ENCODE measurements around the gene EVI2A. TPM values are rescaled to one million over a fixed set of nuclear protein-coding genes. Genes with fewer than 3 reads are reported as not detected.

Gene EVI2A
- total RNA-seq, 2 experiments from 2014 or later: 37.8 to 38.4 TPM

GRCh38 chr17:31318298-31318801, 3.1 kb downstream of the EVI2A start:
- Mint-ChIP-seq H3K4me3 (peak overlapping the region; percentile 91), H3K36me3 (ENCODE audit: low read depth) (peaks cover 50% of the 10 kb centered on the region), H3K27me3 (no peaks in the 10 kb centered on the region), H3K4me1 (ENCODE audit: low read depth) (peaks cover 62% of the 10 kb centered on the region), H3K27ac (peak overlapping the region; percentile 93), H3K9me3 (peaks cover 1% of the 10 kb centered on the region)
- POLR2A ChIA-PET: interaction anchor here (0.7 to 9.3 kb wide), 7 partner anchors 9 to 348 kb away, joined by 3 to 157 read pairs (median 5); partner anchors contain the start of genes EVI2B and RNF135
- Histone ChIP-seq H3K4me1 (ENCODE audit: insufficient read depth, low read length) (peaks cover 12% of the 10 kb centered on the region), H3K9me3 (ENCODE audit: control insufficient read depth in 1 of 2, insufficient read depth in 1 of 2, low read length in 2 of 2) (no peaks in the 10 kb centered on the region), H3K4me3 (ENCODE audit: low read length) (peak overlapping the region; percentile 82), H3K27me3 (ENCODE audit: control insufficient read depth in 1 of 2, insufficient read depth in 2 of 2, low read length in 2 of 2) (no peaks in the 10 kb centered on the region), H3K36me3 (ENCODE audit: insufficient read depth, low read length) (no peaks in the 10 kb centered on the region), H3K27ac (ENCODE audit: low read depth in 1 of 2, low read length in 2 of 2) (peak overlapping the region; percentile 83 to 87)
- DNase-seq: peak; percentile 32 to 84 (median 61)
- CTCF ChIA-PET: interaction anchor here (2.4 kb wide), 1 partner anchor 9 kb away, joined by 7 read pairs; no protein-coding TSS in a partner anchor
- intact Hi-C loops (cut with DNase I, micrococcal nuclease): loop anchor here (5.0 to 10.0 kb wide), 2 partner anchors 189 to 494 kb away; partner anchors contain the start of gene CRLF3 (in 2 of the 2)
- peak; percentile 39 for ATAC-seq (ENCODE audit: poor library complexity)
- TF ChIP-seq, protein P1, sequence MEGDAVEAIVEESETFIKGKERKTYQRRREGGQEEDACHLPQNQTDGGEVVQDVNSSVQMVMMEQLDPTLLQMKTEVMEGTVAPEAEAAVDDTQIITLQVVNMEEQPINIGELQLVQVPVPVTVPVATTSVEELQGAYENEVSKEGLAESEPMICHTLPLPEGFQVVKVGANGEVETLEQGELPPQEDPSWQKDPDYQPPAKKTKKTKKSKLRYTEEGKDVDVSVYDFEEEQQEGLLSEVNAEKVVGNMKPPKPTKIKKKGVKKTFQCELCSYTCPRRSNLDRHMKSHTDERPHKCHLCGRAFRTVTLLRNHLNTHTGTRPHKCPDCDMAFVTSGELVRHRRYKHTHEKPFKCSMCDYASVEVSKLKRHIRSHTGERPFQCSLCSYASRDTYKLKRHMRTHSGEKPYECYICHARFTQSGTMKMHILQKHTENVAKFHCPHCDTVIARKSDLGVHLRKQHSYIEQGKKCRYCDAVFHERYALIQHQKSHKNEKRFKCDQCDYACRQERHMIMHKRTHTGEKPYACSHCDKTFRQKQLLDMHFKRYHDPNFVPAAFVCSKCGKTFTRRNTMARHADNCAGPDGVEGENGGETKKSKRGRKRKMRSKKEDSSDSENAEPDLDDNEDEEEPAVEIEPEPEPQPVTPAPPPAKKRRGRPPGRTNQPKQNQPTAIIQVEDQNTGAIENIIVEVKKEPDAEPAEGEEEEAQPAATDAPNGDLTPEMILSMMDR (IDR thresholded peaks at IDR 0.05): no peak

DNA sequence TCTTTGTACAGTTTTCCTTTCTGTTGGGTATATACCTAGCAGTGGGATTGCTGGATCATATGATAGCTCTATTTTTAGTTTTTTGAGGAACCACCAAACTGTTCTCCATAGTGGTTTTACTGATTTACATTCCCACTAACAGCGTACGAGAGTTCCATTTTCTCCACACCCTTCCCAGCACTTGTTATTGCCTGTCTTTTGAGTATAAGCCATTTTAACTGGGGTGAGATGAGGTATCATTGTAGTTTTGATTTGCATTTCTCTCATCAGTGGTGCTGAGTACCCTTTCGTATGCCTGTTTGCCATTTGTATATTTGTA, 6.7 kb downstream of the EVI2A start:
- peak overlapping the region; percentile 92 for H3K4me3 Mint-ChIP-seq
- H3K27ac Mint-ChIP-seq: peak overlapping the region; percentile 97
- H3K9me3 Mint-ChIP-seq: peaks cover 1% of the 10 kb centered on the region
- ATAC-seq (ENCODE audit: poor library complexity) (no peak), DNase-seq (no peak)
- Histone ChIP-seq H3K27ac (ENCODE audit: low read depth in 1 of 2, low read length in 2 of 2) (peak overlapping the region in 1 of 2 donors; percentile 77), H3K27me3 (ENCODE audit: control insufficient read depth in 1 of 2, insufficient read depth in 2 of 2, low read length in 2 of 2) (no peaks in the 10 kb centered on the region), H3K36me3 (ENCODE audit: insufficient read depth, low read length) (no peaks in the 10 kb centered on the region), H3K4me3 (ENCODE audit: low read length) (no peak overlapping the region), H3K9me3 (ENCODE audit: control insufficient read depth in 1 of 2, insufficient read depth in 1 of 2, low read length in 2 of 2) (no peaks in the 10 kb centered on the region), H3K4me1 (ENCODE audit: insufficient read depth, low read length) (peaks cover 5% of the 10 kb centered on the region)
- no peaks in the 10 kb centered on the region for H3K27me3 Mint-ChIP-seq
- TF ChIP-seq, protein P1 (IDR thresholded peaks at IDR 0.05): no peak
- peaks cover 49% of the 10 kb centered on the region for H3K36me3 Mint-ChIP-seq (ENCODE audit: low read depth)
- peaks cover 56% of the 10 kb centered on the region for H3K4me1 Mint-ChIP-seq (ENCODE audit: low read depth)
- POLR2A ChIA-PET: interaction anchor here (0.9 to 1.2 kb wide), 3 partner anchors 14 to 173 kb away, joined by 3 to 4 read pairs (median 4); no protein-coding TSS in a partner anchor
- CTCF ChIA-PET: interaction anchor here (1.3 kb wide), 1 partner anchor 98 kb away, joined by 4 read pairs; no protein-coding TSS in a partner anchor
- intact Hi-C loops (cut with DNase I, micrococcal nuclease): loop anchor here (5.0 to 10.0 kb wide), 3 partner anchors 173 to 490 kb away; partner anchors contain the start of gene CRLF3 (in 2 of the 2)

DNA sequence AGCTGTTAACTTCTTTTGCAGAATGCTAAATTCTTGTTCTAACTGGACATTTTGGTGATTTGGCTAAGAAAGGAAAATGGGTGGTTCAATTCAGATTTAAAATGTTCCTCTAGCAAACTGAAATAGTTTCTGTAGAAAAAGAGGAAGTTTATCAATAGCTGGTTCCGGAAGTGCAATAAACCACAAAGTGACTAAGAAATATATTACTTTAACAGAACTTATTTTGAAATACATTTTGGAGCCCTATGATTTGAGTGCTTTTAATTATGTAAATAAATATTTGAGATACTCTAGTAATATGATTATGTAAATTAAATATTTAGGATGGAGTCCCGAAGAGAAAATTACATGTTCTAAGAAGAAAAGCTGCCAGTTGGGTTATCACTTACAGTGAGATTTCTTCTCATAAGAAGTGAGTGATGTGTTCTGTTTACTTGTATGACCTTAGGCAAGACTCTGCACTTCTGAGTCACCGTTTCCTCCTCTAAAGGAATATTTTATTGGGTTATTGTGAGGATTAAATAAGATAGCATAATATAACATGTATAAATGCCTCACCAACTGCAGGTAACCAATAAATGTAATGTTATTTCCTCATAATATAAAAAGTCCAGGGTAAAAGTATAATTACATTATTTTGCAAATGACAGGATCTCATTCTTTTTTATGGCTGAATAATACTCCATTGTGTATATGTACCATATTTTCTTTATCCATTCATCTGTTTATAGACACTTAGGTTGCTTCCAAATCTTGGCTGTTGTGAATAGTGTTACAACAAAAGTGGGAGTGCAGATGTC, 7.2 kb downstream of the EVI2A start, which contains the start of gene EVI2B:
Gene EVI2B (minus strand): TSS at position 73 of the 800 bp plus-strand sequence. CDS start 8,445 bp downstream, outside the sequence.
- Mint-ChIP-seq H3K4me3 (peak within 1 kb of the TSS; percentile 92), H3K27me3 (no peaks in the 10 kb centered on the region), H3K36me3 (ENCODE audit: low read depth) (peaks cover 44% of the 10 kb centered on the region), H3K9me3 (peaks cover 1% of the 10 kb centered on the region), H3K27ac (peak within 1 kb of the TSS; percentile 97), H3K4me1 (ENCODE audit: low read depth) (peaks cover 60% of the 10 kb centered on the region)
- peak within 1 kb of the TSS; percentile 67 for H3K4me3 ChIP-seq (ENCODE audit: low read length)
- CTCF ChIA-PET: interaction anchor here (0.8 to 1.4 kb wide), 4 partner anchors 34 to 194 kb away, joined by 3 to 6 read pairs (median 4); no protein-coding TSS in a partner anchor
- intact Hi-C loops (cut with DNase I, micrococcal nuclease): loop anchor here (5.0 to 10.0 kb wide), 2 partner anchors 173 to 489 kb away; partner anchors contain the start of gene CRLF3 (in 2 of the 2)
- peak within 1 kb of the TSS; percentile 47 to 77 for H3K27ac ChIP-seq (ENCODE audit: low read depth in 1 of 2, low read length in 2 of 2)
- TF ChIP-seq, protein P1 (IDR thresholded peaks at IDR 0.05): no peak
- peak; percentile 39 for ATAC-seq (ENCODE audit: poor library complexity)
- H3K27me3 ChIP-seq (ENCODE audit: control insufficient read depth in 1 of 2, insufficient read depth in 2 of 2, low read length in 2 of 2): no peaks in the 10 kb centered on the region
- H3K4me1 ChIP-seq (ENCODE audit: insufficient read depth, low read length): peaks cover 5% of the 10 kb centered on the region
- no peaks in the 10 kb centered on the region for H3K9me3 ChIP-seq (ENCODE audit: control insufficient read depth in 1 of 2, insufficient read depth in 1 of 2, low read length in 2 of 2)
- peak in 4 of 14 experiments; percentile 40 to 83 (median 74) for DNase-seq
- POLR2A ChIA-PET: interaction anchor here (0.8 to 9.9 kb wide), 12 partner anchors 8 to 195 kb away, joined by 3 to 157 read pairs (median 4); partner anchors contain the start of gene EVI2A
- H3K36me3 ChIP-seq (ENCODE audit: insufficient read depth, low read length): no peaks in the 10 kb centered on the region

Measured in CD4-positive, alpha-beta T cell (primary cell).